Activated CD4-positive, alpha-beta T cell treated with anti-CD3 and anti-CD28 coated beads for 24 hours (primary cell): Measurements from ENCODE around the gene MAP3K2.
"Not testable (repeated sequence)": the region's sequence is repeated elsewhere in the genome, so short reads cannot be mapped to it uniquely, and the experiment has no call there.

Experiments used
- DNase-seq, 2 donors: peaks; one replicate each; pipeline ENCODE4 v3.0.0-alpha.2; 2020; ENCODE audit warnings: low read depth in 2 of 2

Gene MAP3K2

DNA sequence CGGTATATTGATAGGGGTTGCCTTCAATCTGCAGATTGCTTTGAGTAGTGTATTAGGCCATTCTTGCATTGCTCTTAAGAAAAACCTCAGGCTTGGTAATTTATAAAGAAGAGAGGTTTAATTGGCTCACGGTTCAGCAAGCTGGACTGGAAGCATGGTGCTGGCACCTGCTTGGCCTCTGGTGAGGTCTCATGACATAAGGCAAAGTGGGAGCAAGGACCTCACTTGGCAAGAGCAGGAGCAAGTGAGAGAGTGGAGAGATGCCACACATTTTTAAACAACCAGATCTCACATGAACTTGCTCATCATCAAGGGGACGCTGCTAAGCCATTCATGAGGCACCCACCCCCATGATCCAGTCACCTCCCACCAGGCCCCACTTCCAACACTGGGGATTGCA, 4.9 kb downstream of the MAP3K2 start:
- no peak for DNase-seq

DNA sequence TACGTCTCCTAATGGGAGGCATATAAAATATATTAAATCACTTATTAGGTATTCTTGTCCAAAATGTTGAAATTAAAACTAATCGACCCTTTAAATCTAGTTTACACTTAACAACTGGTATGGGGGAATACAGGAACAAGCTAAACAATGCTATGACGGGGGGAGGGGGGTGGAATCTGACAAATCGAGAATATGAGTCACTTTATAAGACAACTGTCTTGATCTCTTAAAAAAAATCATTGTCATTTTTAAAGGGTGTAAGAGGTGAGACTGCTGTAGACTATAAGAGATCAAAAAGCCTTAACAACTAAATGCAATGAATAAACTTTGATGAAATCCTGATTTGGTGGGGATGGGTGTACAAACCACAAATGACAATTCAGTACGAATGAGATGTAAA, 6.0 kb downstream of the MAP3K2 start:
- DNase-seq, result no peak

DNA sequence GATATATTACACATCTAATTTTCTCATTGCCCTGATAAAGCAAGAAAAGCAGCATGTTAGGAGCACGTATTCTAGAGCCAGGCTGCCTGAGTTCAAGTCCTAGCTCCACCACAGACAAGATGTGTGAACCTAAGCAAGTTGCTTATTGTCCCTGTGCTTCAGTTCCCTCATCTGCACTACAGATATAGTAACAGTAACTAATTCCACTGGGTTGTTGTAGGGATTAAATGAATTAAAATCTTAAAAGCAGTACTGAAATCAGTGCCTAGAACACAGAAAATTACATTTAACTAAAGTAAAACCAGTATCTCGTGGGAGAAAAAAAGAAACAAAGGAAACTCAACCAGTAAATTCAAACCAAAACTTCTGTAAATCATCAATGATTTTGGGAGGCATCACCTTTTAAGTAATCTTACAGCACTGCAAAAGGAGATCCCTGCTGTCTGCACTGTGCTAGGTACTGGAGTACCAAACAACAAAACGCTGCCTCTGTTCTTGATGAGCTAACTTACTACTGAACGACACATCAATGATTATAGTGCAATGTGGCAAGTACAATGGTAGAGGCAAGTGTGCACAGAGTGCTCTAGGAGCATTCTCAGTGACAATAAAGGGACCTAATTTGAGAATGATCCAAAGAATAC, 7.9 kb downstream of the MAP3K2 start:
- no peak for DNase-seq

DNA sequence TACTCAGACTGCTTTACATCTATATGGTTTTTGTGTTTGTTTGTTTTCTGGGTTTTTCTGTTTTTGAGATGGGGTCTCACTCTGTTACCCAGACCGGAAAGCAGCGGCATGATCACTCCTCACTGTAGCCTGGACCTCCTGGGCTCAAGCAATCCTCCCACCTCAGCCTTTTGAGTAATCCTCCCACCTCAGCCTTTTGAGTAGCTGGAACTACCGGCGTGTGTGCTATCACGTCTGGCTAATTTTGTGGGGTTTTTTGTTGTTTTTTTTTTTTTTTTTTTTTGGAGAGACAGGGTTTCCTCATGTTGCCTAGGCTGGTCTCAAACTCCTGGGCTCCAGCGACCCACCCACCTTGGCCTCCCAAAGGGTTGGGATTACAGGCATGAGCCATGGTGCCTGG, 9.1 kb downstream of the MAP3K2 start:
- DNase-seq, result no peak

DNA sequence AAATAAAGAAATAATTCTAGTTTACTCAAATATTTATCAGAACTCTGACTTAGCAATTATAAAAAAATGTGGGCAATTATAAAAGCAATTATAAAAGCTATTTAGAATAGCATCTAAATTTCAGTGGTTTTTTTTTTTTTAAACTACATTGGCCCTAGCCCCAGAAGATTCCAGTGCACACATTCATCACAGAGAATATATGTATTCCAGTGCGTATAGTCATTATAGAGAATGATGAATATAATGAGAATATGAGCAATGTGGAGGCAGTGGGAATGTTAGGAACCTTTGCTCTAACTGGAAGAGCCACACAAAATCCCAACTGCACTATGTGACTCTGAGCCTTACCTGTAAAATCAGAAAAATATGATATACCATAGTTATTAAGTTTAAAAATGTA, 10.5 kb downstream of the MAP3K2 start:
- no peak for DNase-seq

DNA sequence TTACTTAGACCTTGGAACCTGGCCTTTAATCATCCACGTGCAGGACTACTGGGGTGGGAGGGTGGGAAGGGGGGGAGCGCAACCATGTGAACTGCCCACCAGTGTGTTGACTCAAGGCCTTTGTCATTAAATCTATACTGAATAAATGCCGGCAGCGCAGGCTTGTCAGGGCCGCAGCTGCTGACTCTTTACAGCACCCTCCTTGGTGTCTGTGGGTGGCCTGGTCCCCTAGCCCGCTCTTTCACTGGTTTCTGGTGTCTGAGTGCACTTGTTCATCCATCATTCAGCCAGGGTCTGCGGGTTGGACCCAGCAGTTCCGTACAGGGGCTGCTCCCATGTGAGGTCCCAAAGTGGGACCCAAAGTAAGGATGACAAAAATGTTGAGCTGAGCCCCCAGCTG, 11.5 kb downstream of the MAP3K2 start:
- no peak for DNase-seq

DNA sequence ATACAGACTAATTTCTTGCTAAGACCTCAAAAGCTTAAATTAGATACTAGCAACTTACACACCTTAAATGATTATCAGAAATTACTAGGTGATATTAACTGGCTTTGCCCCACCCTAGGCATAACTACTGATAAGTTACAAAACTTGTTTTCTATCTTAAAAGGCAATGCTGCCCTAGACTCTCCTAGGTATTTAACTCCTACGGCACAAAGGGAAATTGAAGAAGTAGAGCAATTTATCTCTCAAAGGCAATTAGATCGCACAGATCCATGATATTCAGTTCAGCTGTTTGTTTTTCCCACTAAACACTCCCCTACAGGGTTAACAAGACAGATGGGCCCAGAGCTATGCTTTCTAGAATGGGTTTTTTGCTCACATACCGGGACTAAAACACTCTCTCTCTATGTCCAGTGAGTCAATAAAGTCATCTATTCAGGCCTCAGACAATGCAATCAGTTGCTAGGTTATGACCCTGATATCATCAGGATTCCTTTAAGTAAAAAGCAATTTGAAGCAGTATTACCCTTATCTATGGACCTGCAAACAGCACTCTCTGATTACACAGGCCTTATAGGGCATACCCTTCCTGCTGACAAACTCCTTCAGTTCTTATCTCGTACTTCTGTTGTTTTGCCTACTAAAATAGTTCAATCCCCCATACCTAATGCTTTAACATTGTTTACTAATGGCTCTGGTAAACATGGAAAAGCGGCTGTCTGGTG, 14.3 kb downstream of the MAP3K2 start:
- DNase-seq, result no peak

DNA sequence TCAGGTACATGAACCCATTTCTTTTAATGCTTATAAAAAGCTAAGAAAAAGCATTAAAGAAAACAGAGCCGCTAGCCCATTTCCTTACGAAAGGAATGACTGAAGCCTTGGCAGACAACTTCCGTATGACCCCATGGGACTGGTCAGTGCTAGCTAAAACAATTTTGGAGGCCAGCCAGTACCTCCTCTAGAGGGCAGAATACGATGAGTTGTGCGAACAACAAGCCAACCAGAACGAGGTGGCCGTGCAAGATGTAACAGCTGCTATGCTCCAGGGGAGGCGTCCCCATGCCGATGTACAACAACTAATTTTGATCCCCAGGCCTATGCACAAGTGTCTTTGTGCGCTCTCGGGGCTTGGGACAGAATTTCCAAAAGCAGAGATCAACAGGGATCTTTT, 16.7 kb downstream of the MAP3K2 start:
- DNase-seq, result no peak

DNA sequence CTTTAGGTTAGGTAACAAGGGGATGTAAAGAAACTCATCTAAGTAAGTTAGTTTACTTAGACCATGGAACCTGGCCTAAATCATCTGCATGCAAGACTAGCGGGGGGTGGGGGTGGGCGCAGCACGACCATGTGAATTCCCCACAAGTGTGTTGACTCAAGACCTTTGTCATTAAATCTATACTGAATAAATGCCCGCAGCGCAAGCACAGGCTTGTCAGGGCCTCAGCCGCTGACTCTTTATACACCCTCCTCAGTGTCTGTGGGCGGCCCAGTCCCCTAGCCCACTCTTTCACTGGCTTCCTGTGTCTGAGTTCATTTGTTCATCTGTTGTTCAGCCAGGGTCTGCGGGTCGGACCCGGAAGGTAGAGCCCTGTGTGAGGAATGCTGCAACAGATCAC, 17.8 kb downstream of the MAP3K2 start:
- no peak for DNase-seq

DNA sequence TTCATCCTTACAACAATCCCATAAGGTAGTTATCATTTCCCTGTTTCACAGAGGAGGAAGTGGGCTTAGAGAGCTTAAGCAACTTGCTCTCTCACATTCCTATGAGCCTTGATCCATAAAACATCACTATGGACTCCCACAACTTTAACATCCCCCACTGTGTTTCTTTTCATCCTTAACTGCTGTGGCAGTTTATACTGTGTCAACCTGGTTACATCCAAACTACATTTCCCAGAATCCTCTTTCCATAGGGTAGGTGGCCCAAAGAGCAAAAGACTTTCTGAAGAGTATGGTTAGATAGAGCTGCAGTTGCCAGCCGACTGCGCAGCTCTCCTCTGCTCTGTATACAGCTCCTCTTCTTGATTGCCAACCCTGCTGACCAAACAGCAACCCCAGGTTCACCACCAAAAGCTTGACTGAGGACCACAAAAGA, 22.5 kb downstream of the MAP3K2 start:
- DNase-seq, result no peak

DNA sequence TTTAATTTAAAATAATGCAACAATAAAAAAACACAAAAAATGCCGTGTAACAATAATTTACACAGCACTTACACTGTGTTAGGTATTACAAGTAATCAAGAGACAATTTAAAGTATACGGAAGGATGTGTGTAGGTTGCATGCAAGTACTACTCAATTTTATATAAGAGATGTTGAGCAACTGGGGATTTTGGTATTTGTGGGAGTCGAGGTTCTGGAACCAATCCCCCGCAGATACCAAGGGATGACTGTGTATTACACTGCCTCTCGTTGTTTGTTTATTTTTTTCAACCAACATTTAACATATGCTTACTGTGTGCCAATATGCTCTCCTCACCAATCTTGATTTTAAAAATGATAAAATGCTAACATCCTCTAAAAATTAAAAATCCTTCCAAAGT, 24.8 kb downstream of the MAP3K2 start:
- no peak for DNase-seq

DNA sequence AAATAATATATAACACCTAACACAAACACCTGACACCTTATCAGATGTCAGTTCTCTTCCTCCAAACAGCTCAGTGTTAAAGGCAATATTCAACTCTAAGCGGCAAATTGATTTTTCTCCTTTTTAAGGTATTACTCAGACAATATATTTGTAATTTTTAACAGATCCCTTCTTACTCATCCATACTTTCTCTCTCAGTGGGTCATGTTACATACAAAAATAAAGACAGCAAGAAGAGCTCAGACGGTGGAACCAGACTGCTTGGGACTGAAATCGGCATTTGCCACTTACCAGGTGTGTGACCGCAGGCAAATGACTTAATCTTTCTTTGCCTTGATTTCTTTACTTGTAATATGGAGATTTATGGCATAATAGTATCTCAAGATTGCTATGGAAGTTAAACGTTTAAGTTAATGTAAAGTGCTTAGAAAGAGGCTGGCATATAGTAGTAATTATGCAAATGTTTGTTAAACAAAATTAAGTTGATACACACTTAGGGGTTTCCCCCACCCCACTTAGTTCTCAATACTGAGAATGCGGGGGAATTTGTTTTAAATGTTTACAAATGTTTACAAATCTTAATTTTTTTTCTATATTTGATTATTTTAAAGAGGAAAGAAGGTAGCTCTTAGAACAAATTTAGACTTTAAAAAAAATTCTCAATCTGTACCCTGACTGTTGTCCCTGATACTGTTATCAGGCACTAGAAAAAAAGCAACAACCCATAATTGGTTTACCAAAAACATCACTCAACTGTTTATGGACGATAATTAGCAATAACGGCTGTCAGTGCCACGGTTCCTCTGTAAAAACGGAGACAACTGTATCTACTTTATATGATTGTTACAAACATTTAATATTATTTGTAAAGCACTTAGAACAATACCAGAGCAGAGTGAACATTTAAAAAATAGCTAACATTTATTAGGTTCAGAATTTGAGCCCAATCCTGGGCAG, 25.6 kb downstream of the MAP3K2 start:
- DNase-seq, result no peak

DNA sequence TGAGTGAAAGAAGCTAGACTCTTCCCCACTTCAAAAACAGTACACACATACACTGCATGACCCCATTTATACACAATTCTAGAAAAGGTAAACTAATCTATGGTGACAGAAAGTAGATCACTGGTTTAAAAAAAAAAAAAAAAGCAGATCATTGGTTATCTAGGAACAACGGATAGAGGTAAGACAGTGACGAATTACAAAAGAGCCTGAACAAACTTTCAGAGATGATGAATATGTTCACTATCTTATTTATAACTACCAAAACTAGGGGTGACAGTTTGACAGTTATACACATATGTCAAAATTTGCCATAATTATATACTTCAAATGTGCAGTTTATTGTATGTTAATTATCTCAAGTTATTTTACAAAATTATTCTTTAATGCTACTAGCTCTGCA, 27.5 kb downstream of the MAP3K2 start:
- no peak for DNase-seq

DNA sequence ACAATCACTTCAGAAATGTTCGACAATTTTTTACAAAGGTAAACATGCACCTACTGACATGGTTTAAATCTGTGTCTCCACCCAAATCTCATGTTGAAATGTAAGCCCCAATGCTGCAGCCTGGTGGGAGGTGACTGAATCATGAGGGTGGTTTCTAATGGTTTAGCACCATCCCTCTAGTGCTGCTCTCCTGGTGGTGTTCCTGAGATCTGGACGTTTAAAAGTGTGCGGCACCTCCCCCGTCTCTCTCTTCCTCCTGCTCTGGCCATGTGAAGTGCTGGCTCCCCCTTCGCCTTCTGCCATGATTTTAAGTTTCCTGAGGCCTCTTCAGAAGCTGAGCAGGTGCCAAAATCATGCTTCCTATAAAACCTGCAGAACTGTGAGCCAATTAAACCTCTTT, 28.3 kb downstream of the MAP3K2 start:
- no peak for DNase-seq

DNA sequence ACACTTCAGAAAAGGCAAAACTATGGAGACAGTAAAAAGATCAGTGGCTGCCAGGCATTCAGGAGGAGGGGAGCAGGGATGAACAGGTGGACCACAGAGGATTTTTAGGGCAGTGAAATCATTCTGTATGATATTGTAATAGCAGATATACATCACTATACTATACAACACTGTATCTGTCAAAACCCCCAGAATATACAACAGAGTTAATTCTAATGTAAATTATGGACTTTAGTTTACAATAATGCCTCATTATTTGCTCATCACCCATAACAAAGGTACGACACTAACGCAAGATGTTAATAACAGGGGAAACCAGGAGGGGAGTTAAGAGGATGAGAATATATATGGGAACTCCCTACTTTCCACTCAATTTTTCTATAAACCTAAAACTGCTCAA, 28.8 kb downstream of the MAP3K2 start:
- no peak for DNase-seq

DNA sequence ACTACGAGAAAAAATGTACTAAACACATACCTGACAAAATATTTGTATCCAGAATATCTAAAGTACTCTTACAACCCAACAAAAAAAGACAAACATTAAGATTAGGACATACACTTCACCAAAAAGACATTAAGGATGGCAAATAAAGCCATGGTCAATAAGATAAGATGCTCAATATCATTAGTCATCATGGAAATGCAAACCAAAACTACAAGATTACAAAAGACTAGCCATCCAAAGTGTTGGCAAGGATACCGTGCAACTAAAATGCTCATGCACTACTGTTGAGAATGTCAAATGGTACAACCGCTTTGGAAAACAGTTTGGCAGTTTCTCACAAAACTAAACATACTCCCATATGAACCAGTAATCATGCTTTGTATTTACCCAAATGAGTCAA, 29.7 kb downstream of the MAP3K2 start:
- no peak for DNase-seq

DNA sequence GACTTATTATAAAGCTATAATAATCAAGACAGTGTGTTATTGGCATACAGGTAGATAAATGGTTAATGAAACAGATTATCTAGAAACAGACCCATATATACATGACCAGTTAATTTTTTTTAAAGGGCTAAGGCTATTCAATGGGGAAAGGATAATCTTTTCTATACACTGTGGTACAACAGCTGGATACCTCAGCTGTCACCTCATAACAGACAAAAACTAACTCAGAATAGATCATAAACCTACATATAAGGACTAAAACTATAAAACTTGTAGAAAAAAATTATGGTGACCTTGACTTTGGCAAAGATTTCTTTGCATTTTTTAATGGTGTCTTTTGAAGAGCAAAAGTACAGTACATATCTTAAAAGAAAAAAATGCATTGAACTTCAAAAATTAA, 30.2 kb downstream of the MAP3K2 start:
- no peak for DNase-seq

DNA sequence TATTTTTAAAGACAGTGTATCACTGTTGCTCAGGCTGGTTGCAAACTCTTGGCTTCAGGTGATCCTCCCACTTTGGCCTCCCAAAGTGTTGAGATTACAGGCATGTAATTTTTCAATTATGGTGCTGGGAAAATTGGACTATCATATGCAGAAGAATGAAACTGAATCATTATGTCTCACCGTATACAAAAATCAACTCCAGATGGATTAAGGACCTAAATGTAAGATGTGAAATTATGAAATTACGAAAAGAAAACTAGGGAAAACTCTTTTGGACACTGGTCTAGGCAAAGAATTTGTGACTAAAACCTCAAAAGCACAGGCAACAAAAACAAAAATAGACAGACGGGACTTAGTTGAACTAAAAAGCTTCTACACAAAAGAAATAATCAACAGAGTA, 31.2 kb downstream of the MAP3K2 start:
- no peak for DNase-seq

DNA sequence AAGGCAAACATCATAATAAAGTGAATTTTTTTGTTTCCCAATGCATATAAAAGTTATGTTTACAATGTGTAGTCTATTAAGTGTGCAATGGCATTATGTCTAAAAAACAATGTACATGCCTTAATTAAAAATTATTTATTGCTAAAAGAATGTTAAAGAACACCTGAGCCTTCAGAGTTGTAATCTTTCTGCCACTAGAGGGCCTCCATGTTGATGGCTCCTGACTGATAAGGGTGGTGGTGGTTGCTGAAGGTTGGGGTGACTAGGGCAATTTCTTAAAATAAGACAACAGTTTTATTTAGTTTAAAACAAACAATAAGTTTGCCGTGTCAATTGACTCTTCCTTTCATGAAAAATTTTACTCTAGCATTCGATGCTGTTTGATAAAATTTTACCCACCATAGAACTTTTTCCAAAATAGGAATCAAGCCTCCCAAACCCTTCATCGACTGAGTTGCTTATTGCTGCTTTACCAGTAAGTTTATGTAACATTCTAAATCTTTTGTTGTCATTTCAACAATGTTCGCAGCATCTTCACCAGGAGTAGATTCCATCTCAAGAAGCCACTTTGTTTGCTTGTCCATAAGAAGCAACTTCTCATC, 32.3 kb downstream of the MAP3K2 start:
- DNase-seq, result peak in 1 of 2 donors; percentile 9

DNA sequence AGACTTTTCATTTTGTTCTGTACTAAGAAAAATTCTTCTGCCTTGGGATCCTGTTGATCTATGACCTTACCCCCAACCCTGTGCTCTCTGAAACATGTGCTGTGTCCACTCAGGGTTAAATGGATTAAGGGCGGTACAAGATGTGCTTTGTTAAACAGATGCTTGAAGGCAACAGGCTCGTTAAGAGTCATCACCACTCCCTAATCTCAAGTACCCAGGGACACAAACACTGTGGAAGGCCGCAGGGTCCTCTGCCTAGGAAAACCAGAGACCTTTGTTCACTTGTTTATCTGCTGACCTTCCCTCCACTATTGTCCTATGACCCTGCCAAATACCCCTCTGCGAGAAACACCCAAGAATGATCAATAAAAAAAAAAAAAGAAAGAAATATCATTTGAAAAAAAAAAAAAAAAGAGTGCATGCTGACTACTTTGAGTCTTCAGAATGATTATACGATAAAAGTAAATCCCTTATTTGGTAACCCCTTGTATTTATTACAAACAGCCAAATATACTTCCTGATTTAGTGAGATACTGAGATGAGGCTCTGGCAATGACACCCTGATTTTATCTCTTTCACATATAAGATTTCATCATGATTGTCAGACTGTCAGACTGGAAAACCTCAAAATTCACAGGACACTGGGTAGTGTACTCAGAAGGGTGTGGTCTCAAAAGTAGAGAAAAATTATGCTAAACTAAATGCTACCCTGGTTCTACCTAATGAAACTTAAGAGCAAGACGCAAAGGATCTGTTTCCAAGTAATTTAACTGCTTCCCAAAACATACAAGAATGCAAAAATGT, 33.7 kb downstream of the MAP3K2 start:
- not testable (repeated sequence) for DNase-seq

DNA sequence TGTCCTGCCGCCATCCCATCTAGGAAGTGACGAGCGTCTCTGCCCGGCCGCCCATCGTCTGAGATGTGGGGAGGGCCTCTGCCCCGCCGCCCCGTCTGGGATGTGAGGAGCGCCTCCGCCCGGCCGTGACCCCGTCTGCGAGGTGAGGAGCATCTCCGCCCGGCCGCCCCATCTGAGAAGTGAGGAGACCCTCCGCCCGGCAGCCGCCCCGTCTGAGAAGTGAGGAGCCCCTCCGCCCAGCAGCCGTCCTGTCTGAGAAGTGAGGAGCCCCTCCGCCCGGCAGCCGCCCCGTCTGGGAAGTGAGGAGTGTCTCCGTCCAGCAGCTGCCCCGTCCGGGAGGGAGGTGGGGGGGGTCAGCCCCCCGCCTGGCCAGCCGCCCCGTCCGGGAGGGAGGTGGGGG, 34.6 kb downstream of the MAP3K2 start:
- not testable (repeated sequence) for DNase-seq
